Ovary (tissue), 3 donors: Measurements from ENCODE around the gene RIMBP3C.

Source experiments
- CTCF ChIP-seq, 3 donors: fragments of 450-650 bp in 2 of 3; fragments of 200-600 bp in 1 of 3; IDR thresholded peaks; one replicate each; pipeline versions ENCODE4 v1.5.1 to v1.8.0; 2016 to 2022; ENCODE audit warnings: antibody characterized with exemption in 3 of 3, mild to moderate bottlenecking in 1 of 3
- EP300 ChIP-seq: sonication (generic); formaldehyde crosslinking; IDR thresholded peaks from one replicate; pipeline ENCODE4 v1.6.1; 2017; ENCODE audit warnings: antibody characterized with exemption
- POLR2A ChIP-seq: fragments of 450-650 bp; IDR thresholded peaks from one replicate; pipeline ENCODE4 v1.6.1; 2017; ENCODE audit warnings: antibody characterized with exemption, mild to moderate bottlenecking, moderate library complexity
- donor health status: DM: no; HTN: no; CAD: no.

DNA sequence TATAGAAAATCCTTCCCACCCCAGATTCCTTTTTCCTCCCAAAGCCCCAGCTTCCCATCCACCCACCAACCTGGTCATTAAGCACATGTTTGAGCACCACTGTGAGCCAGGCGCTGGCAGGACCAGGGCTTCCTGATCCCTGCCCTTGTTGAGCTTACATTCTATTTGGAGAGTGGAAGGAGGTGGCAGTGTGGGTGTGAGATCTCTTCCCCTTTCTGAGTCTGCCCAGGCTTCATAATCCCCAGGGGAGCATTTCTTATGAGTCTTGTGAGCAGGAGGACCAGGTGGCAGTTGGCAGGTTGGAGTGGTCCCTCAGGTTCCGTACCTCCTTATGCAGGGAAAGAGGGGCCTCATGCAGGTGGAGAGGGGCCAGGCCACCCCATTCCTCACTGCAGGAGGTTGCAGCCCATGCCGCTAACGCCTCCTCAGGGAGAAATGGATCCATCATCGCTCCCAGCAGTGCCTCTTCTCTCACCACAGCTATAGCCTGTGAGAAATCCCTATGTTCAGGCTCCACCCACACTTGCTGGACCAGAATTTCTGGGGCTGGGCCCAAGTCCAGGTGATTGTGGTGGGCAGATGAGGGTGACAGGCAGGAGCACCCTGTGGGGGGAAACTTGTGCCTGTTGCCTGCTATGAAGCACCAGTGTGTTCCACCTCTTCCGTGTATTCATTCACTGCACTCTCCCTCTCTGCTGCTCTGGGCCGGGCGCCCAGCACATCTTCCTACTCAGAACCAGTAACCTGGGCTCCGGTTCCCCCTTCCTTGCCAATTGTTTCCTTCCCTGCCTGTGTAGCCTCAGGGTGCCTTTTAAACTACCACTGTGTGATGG, 39.8 kb upstream of the RIMBP3C start:
- TF ChIP-seq CTCF (IDR thresholded peaks at IDR 0.05) (no peak), POLR2A (no peak), EP300 (no peak)
